Femur (tissue), 1 donor: ENCODE results near the gene CBS.
"Not testable (repeated sequence)": the region's sequence is repeated elsewhere in the genome, so short reads cannot be mapped to it uniquely, and the experiment has no call there.

Source experiments
- DNase-seq: peaks from one replicate; pipeline ENCODE4 v3.0.0-alpha.2; 2017

The CBS gene

GRCh38 chr21:43075170-43076022 is at the start of gene CBS:
Gene CBS, minus strand, starts transcription at chr21:43075835. Its CDS starts 3,642 bp downstream, at chr21:43072193.
- not testable (repeated sequence) for DNase-seq

GRCh38 chr21:43115956-43116355 is 40.3 kb upstream of the CBS start:
- not testable (repeated sequence) for DNase-seq

- not testable (repeated sequence) for DNase-seq
Measured at GRCh38 chr21:43114483-43114882, 38.8 kb upstream of the CBS start.

- not testable (repeated sequence) for DNase-seq
Measured at GRCh38 chr21:43109006-43109405, 33.4 kb upstream of the CBS start.

GRCh38 chr21:43108177-43108576 is 32.5 kb upstream of the CBS start:
- DNase-seq, result not testable (repeated sequence)

GRCh38 chr21:43107794-43108137 is 32.1 kb upstream of the CBS start:
- DNase-seq, result not testable (repeated sequence)

- DNase-seq, result not testable (repeated sequence)
Measured at GRCh38 chr21:43106965-43107793, 31.5 kb upstream of the CBS start, which contains the start of gene U2AF1. Gene U2AF1, minus strand, starts transcription at chr21:43107570. Its CDS starts 76 bp downstream, at chr21:43107494.

- DNase-seq, result not testable (repeated sequence)
Measured at GRCh38 chr21:43104642-43105041, 29.0 kb upstream of the CBS start.

- DNase-seq, result not testable (repeated sequence)
Measured at GRCh38 chr21:43102281-43102680, 26.6 kb upstream of the CBS start.

- not testable (repeated sequence) for DNase-seq
Measured at GRCh38 chr21:43101676-43102075, 26.0 kb upstream of the CBS start.

- DNase-seq, result not testable (repeated sequence)
Measured at GRCh38 chr21:43101000-43101399, 25.4 kb upstream of the CBS start.

GRCh38 chr21:43091979-43092614 is 16.5 kb upstream of the CBS start:
- not testable (repeated sequence) for DNase-seq

GRCh38 chr21:43090947-43091346 is 15.3 kb upstream of the CBS start:
- not testable (repeated sequence) for DNase-seq

GRCh38 chr21:43089463-43089862 is 13.8 kb upstream of the CBS start:
- not testable (repeated sequence) for DNase-seq

GRCh38 chr21:43082587-43083300 is 7.1 kb upstream of the CBS start:
- not testable (repeated sequence) for DNase-seq

GRCh38 chr21:43076643-43077042 is 1.0 kb upstream of the CBS start:
- DNase-seq, result not testable (repeated sequence)

GRCh38 chr21:43076023-43076637 is 495 bp upstream of the CBS start:
- DNase-seq, result not testable (repeated sequence)

- not testable (repeated sequence) for DNase-seq
Measured at GRCh38 chr21:43074401-43075169, 1.1 kb downstream of the CBS start.

- DNase-seq, result not testable (repeated sequence)
Measured at GRCh38 chr21:43072742-43073141, 2.9 kb downstream of the CBS start.

GRCh38 chr21:43069682-43070081 is 6.0 kb downstream of the CBS start:
- DNase-seq, result not testable (repeated sequence)

GRCh38 chr21:43068065-43068464 is 7.6 kb downstream of the CBS start:
- DNase-seq, result not testable (repeated sequence)
